HEK293 (cell line): ENCODE results near the gene DUSP18.
A peak's percentile ranks its signal among the peaks of the same experiment; 100 is the strongest.

Experiments
- CTCF ChIA-PET: fragments of 350-600 bp; formaldehyde crosslinking; extraction: SDS; loops from one replicate; lab custom pipeline; 2021; ENCODE audit warnings: antibody characterized with exemption; lab: Yijun Ruan, JAX
- POLR2A ChIA-PET: fragments of 300-600 bp; formaldehyde crosslinking; extraction: SDS; loops from one replicate; lab custom pipeline; 2020; ENCODE audit warnings: antibody characterized with exemption, inconsistent platforms; lab: Yijun Ruan, JAX
- H3K27ac ChIP-seq: fragments of 200-500 bp; sonication (Bioruptor generic); 2 replicates; pipeline ENCODE4 v1.5.1; 2014; ENCODE audit warnings: low read depth, low read length, control low read depth, inconsistent platforms; ENCODE audit errors: extremely low read depth
- H3K36me3 ChIP-seq, 2 experiments: fragments of 200-500 bp in 1 of 2; sonication (Bioruptor generic) in 1 of 2; 1 replicate in 1 of 2; 2 replicates in 1 of 2; pipeline ENCODE4 v1.5.1; 2014 to 2017; ENCODE audit warnings: inconsistent platforms in 2 of 2, low read length in 2 of 2; ENCODE audit not compliant: control insufficient read depth in 2 of 2, insufficient read depth in 1 of 2
- H3K4me1 ChIP-seq: fragments of 200-500 bp; sonication (Bioruptor generic); 2 replicates; pipeline ENCODE4 v1.5.1; 2014; ENCODE audit warnings: mild to moderate bottlenecking, low read length, inconsistent platforms; ENCODE audit not compliant: control insufficient read depth, insufficient read depth
- H3K4me3 ChIP-seq: 2 replicates; pipeline ENCODE4 v1.5.1; 2011; ENCODE audit warnings: low read depth, mild to moderate bottlenecking, control low read depth, low read length, moderate library complexity
- H3K9me3 ChIP-seq: fragments of 200-500 bp; sonication (Bioruptor generic); 2 replicates; pipeline ENCODE4 v1.5.1; 2014; ENCODE audit warnings: low read depth, low read length, inconsistent platforms; ENCODE audit not compliant: control insufficient read depth, insufficient read depth
- BCL11A ChIP-seq: fragments of 450-650 bp; formaldehyde crosslinking; IDR thresholded peaks from 2 replicates; pipeline ENCODE4 v1.5.1; 2016; ENCODE audit warnings: low read depth, missing biosample characterization, missing genetic modification characterization
- BCL11B ChIP-seq: fragments of 450-650 bp; formaldehyde crosslinking; IDR thresholded peaks from 2 replicates; pipeline ENCODE4 v1.5.1; 2016; ENCODE audit warnings: low read depth, missing biosample characterization, missing genetic modification characterization
- HOXC10 ChIP-seq: sonication (generic); formaldehyde crosslinking; IDR thresholded peaks from 2 replicates; pipeline ENCODE4 v1.8.1; 2023; ENCODE audit warnings: mild to moderate bottlenecking, missing genetic modification reagents
- OSR2 ChIP-seq: fragments of 450-650 bp; formaldehyde crosslinking; IDR thresholded peaks from 2 replicates; pipeline ENCODE4 v1.5.1; 2016; ENCODE audit warnings: missing biosample characterization, missing genetic modification characterization
- SETDB1 ChIP-seq: IDR thresholded peaks from one replicate; pipeline ENCODE4 v1.6.1; 2017; ENCODE audit warnings: mild to moderate bottlenecking, low read length, moderate library complexity, mixed read lengths; ENCODE audit not compliant: insufficient read length
- SP3 ChIP-seq: fragments of 450-650 bp; formaldehyde crosslinking; IDR thresholded peaks from 2 replicates; pipeline ENCODE4 v1.5.1; 2016; ENCODE audit warnings: missing biosample characterization, missing genetic modification characterization
- YY1 ChIP-seq: fragments of 450-650 bp; formaldehyde crosslinking; IDR thresholded peaks from 2 replicates; pipeline ENCODE4 v1.5.1; 2018; ENCODE audit warnings: missing biosample characterization, missing genetic modification characterization
- ZBTB20 ChIP-seq: fragments of 450-650 bp; formaldehyde crosslinking; IDR thresholded peaks from 2 replicates; pipeline ENCODE4 v1.5.1; 2016; ENCODE audit warnings: missing biosample characterization, missing genetic modification characterization
- ZBTB26 ChIP-seq: fragments of 450-650 bp; formaldehyde crosslinking; optimal IDR thresholded peaks from 2 replicates; pipeline ENCODE3; 2016; ENCODE audit warnings: missing biosample characterization, mild to moderate bottlenecking, missing genetic modification characterization
- ZBTB7A ChIP-seq: fragments of 450-650 bp; formaldehyde crosslinking; IDR thresholded peaks from 2 replicates; pipeline ENCODE4 v1.5.1; 2016; ENCODE audit warnings: low read depth, missing biosample characterization, missing genetic modification characterization
- ZNF248 ChIP-seq: fragments of 450-650 bp; formaldehyde crosslinking; IDR thresholded peaks from 2 replicates; pipeline ENCODE4 v1.5.1; 2017; ENCODE audit warnings: missing biosample characterization, missing genetic modification characterization
- ZNF266 ChIP-seq: fragments of 450-650 bp; formaldehyde crosslinking; IDR thresholded peaks from 2 replicates; pipeline ENCODE4 v1.5.1; 2016; ENCODE audit warnings: missing biosample characterization, missing genetic modification characterization, low read depth
- ZNF354C ChIP-seq: fragments of 450-650 bp; formaldehyde crosslinking; IDR thresholded peaks from 2 replicates; pipeline ENCODE4 v1.5.1; 2016; ENCODE audit warnings: missing biosample characterization, missing genetic modification characterization, low read depth, borderline replicate concordance
- ZNF394 ChIP-seq: fragments of 450-650 bp; formaldehyde crosslinking; IDR thresholded peaks from 2 replicates; pipeline ENCODE4 v1.5.1; 2016; ENCODE audit warnings: missing biosample characterization, missing genetic modification characterization, mild to moderate bottlenecking, moderate library complexity, borderline replicate concordance
- ZNF416 ChIP-seq: fragments of 450-650 bp; formaldehyde crosslinking; IDR thresholded peaks from 2 replicates; pipeline ENCODE4 v1.5.1; 2016; ENCODE audit warnings: missing biosample characterization, missing genetic modification characterization
- ZNF433 ChIP-seq: fragments of 450-650 bp; formaldehyde crosslinking; IDR thresholded peaks from 2 replicates; pipeline ENCODE4 v1.5.1; 2016; ENCODE audit warnings: missing biosample characterization, missing genetic modification characterization, low read depth
- ZNF488 ChIP-seq: fragments of 450-650 bp; formaldehyde crosslinking; IDR thresholded peaks from 2 replicates; pipeline ENCODE4 v1.5.1; 2016; ENCODE audit warnings: missing biosample characterization, missing genetic modification characterization
- ZNF600 ChIP-seq: fragments of 450-650 bp; formaldehyde crosslinking; IDR thresholded peaks from 2 replicates; pipeline ENCODE4 v1.5.1; 2016; ENCODE audit warnings: missing biosample characterization, missing genetic modification characterization
- ZNF629 ChIP-seq: fragments of 450-650 bp; formaldehyde crosslinking; IDR thresholded peaks from 2 replicates; pipeline ENCODE4 v1.5.1; 2017; ENCODE audit warnings: missing biosample characterization, missing genetic modification characterization
- ZNF660 ChIP-seq: fragments of 450-650 bp; IDR thresholded peaks from 2 replicates; pipeline ENCODE4 v1.5.1; 2018; ENCODE audit warnings: missing biosample characterization, mild to moderate bottlenecking, missing genetic modification characterization
- ZNF692 ChIP-seq: fragments of 450-650 bp; formaldehyde crosslinking; IDR thresholded peaks from 2 replicates; pipeline ENCODE4 v1.5.1; 2016; ENCODE audit warnings: missing biosample characterization, missing genetic modification characterization
- ZNF707 ChIP-seq: fragments of 450-650 bp; formaldehyde crosslinking; IDR thresholded peaks from 2 replicates; pipeline ENCODE4 v1.5.1; 2016; ENCODE audit warnings: missing biosample characterization, missing genetic modification characterization
- ZNF777 ChIP-seq: fragments of 450-650 bp; formaldehyde crosslinking; IDR thresholded peaks from 2 replicates; pipeline ENCODE4 v1.5.1; 2017; ENCODE audit warnings: missing biosample characterization, missing genetic modification characterization, borderline replicate concordance
- TF ChIP-seq, protein P1 (sequence below): fragments of 450-650 bp; formaldehyde crosslinking; IDR thresholded peaks from 2 replicates; pipeline ENCODE4 v1.5.1; 2016; ENCODE audit warnings: missing biosample characterization, missing genetic modification characterization
- TF ChIP-seq, protein P2 (sequence below): fragments of 450-650 bp; formaldehyde crosslinking; IDR thresholded peaks from 2 replicates; pipeline ENCODE4 v1.5.1; 2017; ENCODE audit warnings: missing biosample characterization, missing genetic modification characterization

DUSP18 gene

GRCh38 chr22:30694640-30695350 is 27.1 kb upstream of the DUSP18 start, which contains the start of gene OSBP2:
TSS of gene OSBP2 (plus strand) at chr22:30694874. CDS start at chr22:30694910, 36 bp downstream.
- POLR2A ChIA-PET = interaction anchor here (0.6 to 2.6 kb wide), 3 partner anchors 8 to 60 kb away, joined by 3 to 11 read pairs (median 5); partner anchors contain the start of gene SLC35E4
- H3K4me3 ChIP-seq = peak within 1 kb of the TSS; percentile 73

More at GRCh38 chr22:30694640-30695350, 27.1 kb upstream of the DUSP18 start, which contains the start of gene OSBP2:
- H3K9me3 ChIP-seq = no peaks in the 10 kb centered on the region
- H3K27ac ChIP-seq = peak within 1 kb of the TSS; percentile 83; the same call in 1 of the 2 replicates
- no peaks in the 10 kb centered on the region for H3K36me3 ChIP-seq
- H3K4me1 ChIP-seq = peaks cover 4% of the 10 kb centered on the region; the same call in 1 of the 2 replicates
- TF ChIP-seq SP3 (tag by site-specific recombination) = no peak
- TF ChIP-seq ZNF629 = no peak
- TF ChIP-seq ZNF707 (tag by site-specific recombination) = no peak
- no peak for TF ChIP-seq ZNF248 (tag by site-specific recombination)
- TF ChIP-seq ZNF600 (tag by site-specific recombination) = 0 out of 2 replicates have a peak, but pooled peaks have one; percentile 12
- 0 out of 2 replicates have a peak, but pooled peaks have one; percentile 38 for TF ChIP-seq ZNF660
- TF ChIP-seq ZNF488 (tag by site-specific recombination) = no peak
- no peak for TF ChIP-seq ZBTB20 (tag by site-specific recombination)
- TF ChIP-seq BCL11A (tag by site-specific recombination) = peak; percentile 65
- TF ChIP-seq BCL11B (tag by site-specific recombination) = peak; percentile 94; the same call in 1 of the 2 replicates
- no peak for TF ChIP-seq SETDB1
- peak; percentile 49; the same call in 1 of the 2 replicates for TF ChIP-seq ZNF777
- TF ChIP-seq ZNF692 (tag by site-specific recombination) = 0 out of 2 replicates have a peak, but pooled peaks have one; percentile 19
- no peak for TF ChIP-seq OSR2 (tag by site-specific recombination)
- TF ChIP-seq, protein P1, sequence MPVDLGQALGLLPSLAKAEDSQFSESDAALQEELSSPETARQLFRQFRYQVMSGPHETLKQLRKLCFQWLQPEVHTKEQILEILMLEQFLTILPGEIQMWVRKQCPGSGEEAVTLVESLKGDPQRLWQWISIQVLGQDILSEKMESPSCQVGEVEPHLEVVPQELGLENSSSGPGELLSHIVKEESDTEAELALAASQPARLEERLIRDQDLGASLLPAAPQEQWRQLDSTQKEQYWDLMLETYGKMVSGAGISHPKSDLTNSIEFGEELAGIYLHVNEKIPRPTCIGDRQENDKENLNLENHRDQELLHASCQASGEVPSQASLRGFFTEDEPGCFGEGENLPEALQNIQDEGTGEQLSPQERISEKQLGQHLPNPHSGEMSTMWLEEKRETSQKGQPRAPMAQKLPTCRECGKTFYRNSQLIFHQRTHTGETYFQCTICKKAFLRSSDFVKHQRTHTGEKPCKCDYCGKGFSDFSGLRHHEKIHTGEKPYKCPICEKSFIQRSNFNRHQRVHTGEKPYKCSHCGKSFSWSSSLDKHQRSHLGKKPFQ = no peak
- TF ChIP-seq YY1 (tag by site-specific recombination) = no peak
- TF ChIP-seq ZNF354C (tag by site-specific recombination) = no peak
- no peak for TF ChIP-seq ZBTB7A
- TF ChIP-seq ZNF266 = no peak
- TF ChIP-seq, protein P2, sequence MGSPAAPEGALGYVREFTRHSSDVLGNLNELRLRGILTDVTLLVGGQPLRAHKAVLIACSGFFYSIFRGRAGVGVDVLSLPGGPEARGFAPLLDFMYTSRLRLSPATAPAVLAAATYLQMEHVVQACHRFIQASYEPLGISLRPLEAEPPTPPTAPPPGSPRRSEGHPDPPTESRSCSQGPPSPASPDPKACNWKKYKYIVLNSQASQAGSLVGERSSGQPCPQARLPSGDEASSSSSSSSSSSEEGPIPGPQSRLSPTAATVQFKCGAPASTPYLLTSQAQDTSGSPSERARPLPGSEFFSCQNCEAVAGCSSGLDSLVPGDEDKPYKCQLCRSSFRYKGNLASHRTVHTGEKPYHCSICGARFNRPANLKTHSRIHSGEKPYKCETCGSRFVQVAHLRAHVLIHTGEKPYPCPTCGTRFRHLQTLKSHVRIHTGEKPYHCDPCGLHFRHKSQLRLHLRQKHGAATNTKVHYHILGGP (tag by site-specific recombination) = no peak
- TF ChIP-seq ZNF416 (tag by site-specific recombination) = no peak
- peak; percentile 68 for TF ChIP-seq ZBTB26 (tag by site-specific recombination)
- TF ChIP-seq ZNF394 = no peak
- TF ChIP-seq HOXC10 = no peak
- TF ChIP-seq ZNF433 (tag by site-specific recombination) = no peak
- CTCF ChIA-PET = interaction anchor here (1.3 to 4.4 kb wide), 2 partner anchors 11 to 60 kb away, joined by 3 to 20 read pairs; partner anchors contain the start of gene SLC35E4
